Measurements from ENCODE around the gene SPSB3.

The SPSB3 gene

GRCh38 chr16:1782408-1783264, at the start of gene SPSB3, which contains the start of gene NUBP2:
SPSB3 (minus strand) TSS chr16:1782571; CDS start chr16:1781483, 1,088 bp downstream.
NUBP2 (plus strand) TSS chr16:1782960; CDS start chr16:1783021, 61 bp downstream.
- DNase-seq: peak; percentile 100

GRCh38 chr16:1831186-1832075, 49.1 kb upstream of the SPSB3 start:
- no peak for DNase-seq

- no peak for DNase-seq
Measured at GRCh38 chr16:1830213-1830612, 47.8 kb upstream of the SPSB3 start.

GRCh38 chr16:1828645-1829410, 46.5 kb upstream of the SPSB3 start:
- DNase-seq: no peak

DNA sequence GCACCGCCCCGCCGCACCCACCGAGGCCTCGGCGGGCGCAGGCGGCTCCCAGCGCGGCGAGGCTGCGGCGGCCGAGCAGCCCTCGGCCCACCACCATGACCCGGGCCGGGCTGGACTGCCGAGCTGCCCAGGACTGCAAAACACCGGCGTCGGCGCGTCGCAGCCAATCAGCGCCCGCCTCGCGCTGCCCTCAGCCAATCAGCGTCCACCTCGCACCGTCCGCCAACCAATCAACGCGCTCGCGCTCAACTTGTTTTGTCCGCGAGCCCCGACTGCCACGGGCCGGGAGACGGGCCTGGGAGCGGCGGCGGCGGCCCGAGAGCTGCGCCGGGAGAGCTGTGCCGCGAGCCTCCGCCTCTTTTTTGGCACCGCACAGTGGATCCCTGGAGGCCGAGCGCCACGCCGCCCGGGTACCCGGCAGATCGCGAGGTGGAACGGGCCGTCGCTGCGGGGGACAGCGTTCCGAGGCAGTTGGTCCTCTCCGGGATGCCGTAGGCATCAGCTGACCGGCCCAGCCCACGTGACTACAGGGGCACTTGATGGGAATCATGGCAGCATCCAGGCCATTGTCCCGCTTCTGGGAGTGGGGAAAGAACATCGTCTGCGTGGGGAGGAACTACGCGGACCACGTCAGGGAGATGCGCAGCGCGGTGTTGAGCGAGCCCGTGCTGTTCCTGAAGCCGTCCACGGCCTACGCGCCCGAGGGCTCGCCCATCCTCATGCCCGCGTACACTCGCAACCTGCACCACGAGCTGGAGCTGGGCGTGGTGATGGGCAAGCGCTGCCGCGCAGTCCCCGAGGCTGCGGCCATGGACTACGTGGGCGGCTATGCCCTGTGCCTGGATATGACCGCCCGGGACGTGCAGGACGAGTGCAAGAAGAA, 44.6 kb upstream of the SPSB3 start, which contains the start of the genes FAHD1 and HAGH:
Gene FAHD1 (plus strand): TSS at position 516 of the 883 bp plus-strand sequence. CDS start 33 bp downstream, at position 549.
Gene HAGH (minus strand): TSS at position 135 of the 883 bp plus-strand sequence. CDS start 38 bp downstream, at position 97.
- peak; percentile 94 for DNase-seq

GRCh38 chr16:1825864-1826690, 43.7 kb upstream of the SPSB3 start:
- peak; percentile 74 for DNase-seq

DNA sequence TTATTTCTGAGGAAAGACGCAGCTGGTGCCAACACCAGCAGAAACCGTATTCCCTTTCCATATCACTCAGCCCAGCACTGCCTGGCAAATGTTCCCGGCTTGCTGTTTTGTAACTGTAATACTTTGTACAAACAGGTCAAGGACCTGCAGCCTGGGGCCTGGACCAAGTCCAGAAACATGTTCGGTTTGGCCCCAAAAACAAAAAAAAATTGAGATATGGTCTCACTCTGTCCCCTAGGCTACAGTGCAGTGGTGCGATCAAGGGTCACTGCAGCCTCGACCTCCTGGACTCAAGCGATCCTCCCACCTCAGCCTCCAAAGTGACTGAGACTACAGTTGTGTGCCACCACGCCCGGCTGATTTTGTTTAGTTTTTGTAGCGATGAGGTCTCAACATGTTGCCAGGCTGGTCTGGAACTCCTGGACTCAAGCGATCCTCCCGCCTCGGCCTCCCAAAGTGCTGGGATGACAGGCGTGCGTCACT, 43.1 kb upstream of the SPSB3 start:
- no peak for DNase-seq

DNA sequence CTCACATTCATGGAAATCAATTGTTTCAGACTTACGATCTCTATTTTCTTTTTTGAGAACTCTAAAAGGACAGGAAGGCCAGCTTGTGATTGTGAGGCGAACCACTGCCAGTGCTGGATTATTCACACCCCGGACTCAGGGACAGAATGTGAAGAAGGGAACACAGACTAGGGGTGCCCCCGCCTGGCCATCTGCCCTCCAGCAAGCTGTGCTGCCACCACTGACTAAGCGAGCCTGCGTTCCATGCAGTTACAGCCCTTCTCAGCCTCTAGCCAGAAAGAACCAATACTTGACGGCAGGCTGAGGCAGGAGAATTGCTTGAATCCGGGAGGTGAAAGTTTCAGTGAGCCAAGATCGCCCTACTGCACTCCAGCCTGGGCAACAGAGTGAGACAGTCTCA, 41.5 kb upstream of the SPSB3 start:
- DNase-seq: no peak

- DNase-seq: no peak
Measured at GRCh38 chr16:1822801-1823200, 40.4 kb upstream of the SPSB3 start.

- DNase-seq: no peak
Measured at GRCh38 chr16:1821861-1822611, 39.7 kb upstream of the SPSB3 start.

DNA sequence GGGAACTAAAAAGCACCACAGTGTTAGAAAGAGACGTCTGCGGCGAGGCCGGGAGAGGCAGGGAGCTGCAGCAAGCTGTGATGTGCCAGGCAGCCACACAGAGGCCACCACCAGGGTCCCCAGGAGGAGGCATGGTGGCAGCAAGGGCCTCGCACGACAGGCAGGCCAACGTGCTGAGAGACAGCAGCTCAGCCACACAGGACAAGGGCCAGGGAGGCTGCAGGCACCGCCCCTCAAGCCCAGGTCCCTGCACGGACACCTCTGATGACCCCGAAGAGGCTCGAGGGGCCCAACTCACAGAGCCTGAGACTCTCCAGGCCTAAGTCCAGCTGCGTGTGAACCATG, 38.5 kb upstream of the SPSB3 start:
- no peak for DNase-seq

GRCh38 chr16:1820096-1820945, 38.0 kb upstream of the SPSB3 start:
- no peak for DNase-seq

DNA sequence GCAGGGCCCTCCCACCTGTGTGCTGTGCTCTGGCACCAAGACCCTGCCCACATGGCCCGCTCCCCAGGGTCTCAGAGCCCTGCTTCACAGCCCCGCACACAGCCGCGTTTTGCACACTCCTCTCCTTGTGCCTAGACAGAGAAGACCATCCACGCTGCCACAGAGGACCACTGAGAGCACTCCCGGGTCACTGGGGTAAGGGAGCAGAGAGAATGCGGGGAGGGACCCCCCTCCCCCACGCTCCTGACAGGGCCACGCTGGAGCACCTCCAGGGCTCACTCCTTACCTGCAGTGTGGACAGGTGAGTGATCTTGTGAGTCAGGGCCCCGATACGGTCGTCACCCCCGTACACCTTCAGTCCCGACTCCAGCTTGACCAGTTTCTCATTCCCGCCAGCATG, 37.2 kb upstream of the SPSB3 start:
- no peak for DNase-seq

DNA sequence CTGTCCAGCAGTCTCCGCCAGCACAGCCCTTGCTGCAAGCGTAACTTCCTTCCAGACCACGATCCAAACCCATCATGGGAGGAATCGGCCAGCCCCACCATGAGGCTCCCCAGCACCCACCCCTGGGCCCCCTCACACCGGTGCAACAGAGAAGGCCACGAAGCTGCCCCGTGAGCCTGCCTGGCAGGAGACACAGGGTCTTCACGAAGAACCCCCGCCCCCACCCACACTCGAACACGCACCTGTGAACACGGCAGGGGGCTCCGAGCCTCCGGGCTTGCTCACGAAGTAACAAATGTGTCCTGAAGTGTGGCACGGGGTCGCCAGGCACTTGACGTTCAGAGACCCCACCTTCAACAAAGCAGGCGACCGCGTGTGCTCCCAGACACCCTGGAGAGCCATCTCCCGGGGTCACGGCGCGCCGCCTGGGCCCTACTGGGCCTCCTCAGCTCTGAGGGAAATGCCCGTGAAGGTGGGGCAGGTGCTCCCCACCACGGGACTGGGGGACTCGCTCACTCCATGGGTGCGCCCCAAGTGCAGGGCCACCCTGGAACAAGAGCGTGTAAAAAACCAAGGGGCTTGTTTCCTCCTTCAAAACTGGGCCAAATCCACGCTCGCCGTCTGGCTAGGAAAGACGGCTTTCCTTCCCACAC, 36.6 kb upstream of the SPSB3 start:
- DNase-seq: no peak

DNA sequence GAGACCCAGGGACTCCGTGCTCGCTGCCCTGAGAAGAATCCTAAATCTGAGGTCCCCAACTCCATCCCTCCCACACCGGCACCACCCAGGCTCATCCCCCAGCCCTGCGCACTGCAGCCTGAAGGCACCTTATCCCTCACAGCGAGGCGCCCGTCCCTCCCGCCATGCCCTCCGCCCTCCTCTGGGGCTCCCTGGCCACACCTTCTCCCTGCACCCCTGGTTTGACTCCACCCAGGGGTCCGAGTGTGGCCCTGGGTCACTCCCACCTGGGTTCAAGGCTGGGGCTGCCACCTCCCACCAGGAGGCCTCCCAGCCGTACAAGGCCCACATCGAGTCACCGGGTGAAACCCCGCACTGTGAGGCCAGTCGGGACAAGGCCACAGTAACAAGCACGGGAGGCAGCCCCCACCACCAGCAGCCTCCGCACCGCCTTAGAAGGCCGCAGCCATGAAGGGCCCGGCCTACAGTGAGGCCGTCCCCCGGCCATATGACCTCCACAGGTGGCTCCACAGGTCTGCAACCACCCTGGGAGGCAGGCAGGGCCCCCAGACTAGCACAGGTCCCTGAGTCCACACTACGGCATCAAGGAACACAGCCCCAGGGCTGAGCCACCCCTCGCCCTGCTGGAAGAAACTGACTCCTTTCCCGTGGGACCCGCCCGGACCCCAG, 36.0 kb upstream of the SPSB3 start:
- no peak for DNase-seq

GRCh38 chr16:1817716-1818115, 35.3 kb upstream of the SPSB3 start:
- no peak for DNase-seq

DNA sequence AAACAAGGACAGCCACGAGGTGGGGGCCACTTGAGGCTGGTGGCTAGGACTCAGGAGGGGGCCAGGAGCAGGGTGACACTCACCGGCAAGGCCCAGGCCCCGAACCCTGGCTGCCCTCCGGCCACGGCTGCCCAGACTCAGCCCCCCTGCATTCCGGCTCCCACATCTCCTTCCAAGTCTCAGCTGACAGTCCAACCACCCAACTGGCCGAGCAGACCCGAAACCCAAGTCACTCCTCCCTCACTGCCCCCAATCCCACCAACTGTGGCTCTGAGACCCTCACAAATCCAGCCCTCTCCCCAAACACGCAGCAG, 34.9 kb upstream of the SPSB3 start:
- no peak for DNase-seq
